GM08714 (cell line): ENCODE measurements around the gene SEC14L1.
"Not testable (repeated sequence)": the region's sequence is repeated elsewhere in the genome, so short reads cannot be mapped to it uniquely, and the experiment has no call there.

Source experiments
- H3K4me3 ChIP-seq: fragments of 200-500 bp; sonication (Bioruptor generic); 2 replicates; pipeline ENCODE4 v1.5.1; 2014; ENCODE audit warnings: mild to moderate bottlenecking, low read length, inconsistent platforms
- ZNF274 ChIP-seq: IDR thresholded peaks from 2 replicates; pipeline ENCODE4 v1.6.1; 2012; ENCODE audit warnings: mild to moderate bottlenecking, low read depth, low read length

SEC14L1 gene

GRCh38 chr17:77142689-77143088 is 1.9 kb downstream of the SEC14L1 start:
- no peak for TF ChIP-seq ZNF274
- no peak overlapping the region for H3K4me3 ChIP-seq

- H3K4me3 ChIP-seq = no peak overlapping the region
- no peak for TF ChIP-seq ZNF274
Observed at GRCh38 chr17:77143306-77143705, 2.5 kb downstream of the SEC14L1 start.

DNA sequence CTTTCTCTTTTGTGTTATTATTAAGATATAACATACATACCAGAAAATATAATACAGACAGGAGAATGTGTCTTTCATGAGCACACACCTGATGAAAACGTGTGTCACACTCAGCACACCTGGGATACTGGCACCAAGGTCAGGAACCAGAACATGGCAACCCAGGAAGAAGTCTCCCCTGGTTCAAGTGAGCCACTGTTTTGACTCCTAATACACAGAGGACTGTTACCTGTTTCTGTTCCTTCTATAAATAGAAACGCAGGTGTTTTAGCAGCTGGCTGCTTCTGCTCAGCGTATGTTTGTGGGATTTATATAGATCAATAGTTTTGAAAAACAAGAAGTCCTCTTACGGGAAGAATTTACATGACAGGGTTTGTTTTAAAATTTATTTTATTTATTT is 3.5 kb downstream of the SEC14L1 start:
- TF ChIP-seq ZNF274 = no peak
- peak overlapping the region; percentile 11; the same call in 1 of the 2 replicates for H3K4me3 ChIP-seq

DNA sequence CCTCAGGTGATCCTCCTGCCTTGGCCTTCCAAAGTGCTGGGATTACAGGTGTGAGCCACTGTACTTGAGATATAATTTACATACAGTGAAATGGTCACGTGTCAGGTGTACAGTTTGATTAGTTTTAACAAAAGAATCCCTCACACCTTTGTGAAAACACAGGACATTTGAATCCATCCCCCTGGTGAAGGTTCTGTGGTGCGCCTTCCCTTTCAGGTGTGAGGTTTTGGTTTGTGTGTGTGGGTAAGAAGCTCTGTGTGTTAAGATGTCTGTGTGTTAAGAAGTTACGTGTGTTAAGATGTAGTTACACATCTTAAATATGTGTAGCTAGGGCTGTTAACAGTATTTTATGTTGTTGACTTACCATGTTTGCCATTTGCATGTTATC is 4.4 kb downstream of the SEC14L1 start:
- no peak for TF ChIP-seq ZNF274
- peak overlapping the region; percentile 30; the same call in 1 of the 2 replicates for H3K4me3 ChIP-seq

GRCh38 chr17:77145612-77146245 is 5.0 kb downstream of the SEC14L1 start:
- no peak for TF ChIP-seq ZNF274
- peak overlapping the region; percentile 40; the same call in 1 of the 2 replicates for H3K4me3 ChIP-seq

DNA sequence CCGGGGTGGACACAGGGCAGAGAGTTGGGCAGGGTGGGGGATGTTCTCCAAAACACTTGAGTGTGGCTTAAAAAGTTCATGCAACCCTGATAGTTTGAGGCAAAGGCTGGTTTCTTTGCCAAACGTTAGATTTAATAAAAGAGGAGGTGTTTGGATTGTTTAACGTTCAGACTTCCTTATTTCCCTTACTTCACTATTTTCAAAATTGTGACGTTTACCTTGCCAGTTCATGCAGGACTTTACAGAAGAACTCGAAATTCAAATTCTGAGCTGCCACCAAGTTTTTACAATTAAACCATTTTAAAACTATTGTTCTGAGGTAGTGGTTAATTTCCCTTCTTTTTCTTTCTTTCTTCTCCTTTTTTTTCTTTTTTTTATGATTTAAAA is 5.5 kb downstream of the SEC14L1 start:
- no peak for TF ChIP-seq ZNF274
- peak overlapping the region; percentile 40; the same call in 1 of the 2 replicates for H3K4me3 ChIP-seq

- H3K4me3 ChIP-seq = no peak overlapping the region; the same call in 1 of the 2 replicates
- TF ChIP-seq ZNF274 = no peak
Observed at GRCh38 chr17:77146882-77147281, 6.1 kb downstream of the SEC14L1 start.

GRCh38 chr17:77147357-77147801 is 6.6 kb downstream of the SEC14L1 start:
- no peak for TF ChIP-seq ZNF274
- no peak overlapping the region for H3K4me3 ChIP-seq

DNA sequence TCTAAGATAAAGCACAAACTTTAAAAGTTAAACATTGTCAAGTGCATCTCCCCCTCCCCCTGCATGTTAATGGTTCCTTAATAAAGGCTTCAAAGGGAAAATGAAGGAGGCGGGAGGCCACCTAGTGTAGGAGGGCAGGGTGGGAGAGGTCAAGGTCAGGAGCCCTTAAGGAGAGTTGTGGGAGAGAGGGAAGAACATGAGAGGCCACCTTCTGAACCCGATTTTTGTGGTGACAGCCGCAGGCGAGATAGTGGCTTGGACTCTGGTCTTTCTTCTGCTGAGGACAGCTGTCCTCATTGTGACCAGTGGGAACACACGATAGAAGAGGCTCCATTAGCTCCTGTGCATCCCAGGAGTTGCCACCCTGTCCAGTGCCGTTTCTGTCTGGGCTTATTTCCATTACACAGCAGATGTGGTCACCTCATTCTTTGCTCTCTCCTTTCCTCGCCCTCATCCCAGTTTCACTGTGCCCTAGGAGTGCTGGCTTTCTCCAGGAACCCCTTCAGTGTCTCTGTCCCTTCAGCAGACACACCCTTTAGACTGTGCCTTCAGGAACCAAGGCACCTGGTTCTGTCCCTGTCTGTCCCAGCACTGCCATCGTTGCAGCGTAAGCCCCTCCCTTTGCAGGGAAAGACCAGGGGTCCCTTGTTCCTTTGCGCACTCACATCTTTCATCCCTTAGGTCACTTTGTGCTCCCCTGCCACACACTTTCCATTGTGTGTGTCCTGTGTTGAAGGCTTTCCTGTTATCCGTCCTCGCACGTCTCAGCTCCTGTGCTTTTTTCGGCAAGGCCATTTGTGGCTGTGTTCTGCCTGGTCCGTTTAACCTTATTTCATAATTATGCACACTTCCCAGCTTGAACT is 7.5 kb downstream of the SEC14L1 start:
- no peak overlapping the region for H3K4me3 ChIP-seq
- TF ChIP-seq ZNF274 = no peak

- TF ChIP-seq ZNF274 = no peak
Observed at GRCh38 chr17:77148940-77149510, 8.3 kb downstream of the SEC14L1 start.

GRCh38 chr17:77150196-77150595 is 9.4 kb downstream of the SEC14L1 start:
- H3K4me3 ChIP-seq = no peak overlapping the region
- no peak for TF ChIP-seq ZNF274

More at GRCh38 chr17:77148940-77149510, 8.3 kb downstream of the SEC14L1 start:
- H3K4me3 ChIP-seq = no peak overlapping the region

DNA sequence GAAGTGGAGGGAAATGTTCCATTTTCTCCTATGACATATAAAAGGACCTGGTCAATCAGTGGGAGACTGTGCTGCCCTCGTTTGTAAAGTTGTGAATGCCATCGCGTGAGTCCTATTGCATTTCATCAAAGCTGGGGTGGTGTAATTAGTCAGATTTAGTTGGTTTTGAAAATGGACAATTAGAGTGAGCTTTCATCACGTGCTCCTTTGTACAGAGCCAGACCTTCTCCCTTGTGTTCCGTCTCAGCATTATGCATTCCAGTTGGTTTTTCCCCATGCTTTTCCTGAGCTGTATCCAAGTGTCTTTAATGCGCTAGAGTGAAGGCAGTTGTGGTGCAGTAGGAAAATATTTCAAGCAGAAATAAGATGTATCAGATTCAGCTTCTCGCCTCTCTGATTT is 10.4 kb downstream of the SEC14L1 start:
- H3K4me3 ChIP-seq = no peak overlapping the region
- no peak for TF ChIP-seq ZNF274

GRCh38 chr17:77152056-77152455 is 11.3 kb downstream of the SEC14L1 start:
- not testable (repeated sequence) for H3K4me3 ChIP-seq

GRCh38 chr17:77153472-77153871 is 12.7 kb downstream of the SEC14L1 start:
- TF ChIP-seq ZNF274 = no peak
- H3K4me3 ChIP-seq = no peak overlapping the region
